ENCODE data around the gene UCK2. TPM values are rescaled to one million over a fixed set of nuclear protein-coding genes. Genes with fewer than 3 reads are reported as not detected.

Gene UCK2
- total and polyA plus RNA-seq, 2 donors (not counting 1 experiment from before 2014, with no cell fraction given) = 8.9 to 11.5 TPM

- Histone ChIP-seq H2AFZ (ENCODE audit: insufficient read depth, low read depth, low read length, poor library complexity, severe bottlenecking) (no peak overlapping the region), H3K9ac (ENCODE audit: low read length) (no peak overlapping the region), H3K79me2 (ENCODE audit: control insufficient read depth, insufficient read depth, low read length) (peaks cover 5% of the 10 kb centered on the region), H3K4me2 (replicated peaks; ENCODE audit: low read depth, low read length, poor library complexity, severe bottlenecking) (no peak overlapping the region), H3K4me3 (ENCODE audit: control extremely low read depth in 1 of 5, extremely low read depth in 1 of 5, insufficient read depth in 1 of 5, low read depth in 2 of 5, low read length in 4 of 5) (no peak overlapping the region), H3K36me3 (replicated peaks in 1 of 2; ENCODE audit: control extremely low read depth in 1 of 2, control insufficient read depth in 1 of 2, extremely low read depth in 1 of 2, insufficient read depth in 2 of 2, low read length in 1 of 2) (peaks cover 0 to 1% of the 10 kb centered on the region in 2 experiments), H4K20me1 (ENCODE audit: control insufficient read depth, insufficient read depth, low read length, poor library complexity, severe bottlenecking) (no peaks in the 10 kb centered on the region), H3K27ac (ENCODE audit: low read length in 2 of 2) (no peak overlapping the region), H3K4me1 (ENCODE audit: control insufficient read depth in 2 of 2, insufficient read depth in 2 of 2, low read length in 2 of 2) (peaks cover 24 to 29% of the 10 kb centered on the region in 2 donors), H3K27me3 (replicated peaks in 1 of 4; ENCODE audit: control extremely low read depth in 1 of 4, control insufficient read depth in 3 of 4, insufficient read depth in 4 of 4, low read length in 3 of 4) (no peaks in the 10 kb centered on the region), H3K9me3 (ENCODE audit: control extremely low read depth in 1 of 3, control insufficient read depth in 2 of 3, insufficient read depth in 1 of 3, low read length in 2 of 3) (peaks cover 3 to 8% (median 5%) of the 10 kb centered on the region in 3 donors)
- TF ChIP-seq CTCF (IDR thresholded peaks at IDR 0.05) (no peak), EZH2 (IDR thresholded peaks at IDR 0.05; ENCODE audit: borderline replicate concordance, insufficient read depth, low read depth, low read length, poor library complexity, severe bottlenecking) (no peak)
- ChIA-PET POLR2A (no interaction called here), CTCF (interaction anchor here (0.9 kb wide), 1 partner anchor 54 kb away, joined by 3 read pairs; no protein-coding TSS in a partner anchor)
- WGBS (ENCODE audit: insufficient coverage) = no CpG with 5 or more reads among the region's 4 CpGs
- ATAC-seq (ENCODE audit: low read depth) (no peak), DNase-seq (no peak)
- H3K27me3 Mint-ChIP-seq = no peaks in the 10 kb centered on the region
- peaks cover 5% of the 10 kb centered on the region for H3K9me3 Mint-ChIP-seq (ENCODE audit: insufficient read depth)
- H3K4me3 Mint-ChIP-seq = no peak overlapping the region
- intact Hi-C loops (cut with micrococcal nuclease) = loop anchor here (5.0 kb wide), 1 partner anchor 47 kb away; the partner anchor contains the start of gene UCK2
- H3K4me1 Mint-ChIP-seq = peaks cover 40% of the 10 kb centered on the region
- no peak overlapping the region for H3K27ac Mint-ChIP-seq
Measured at GRCh38 chr1:165874643-165875042, 47.2 kb downstream of the UCK2 start.

GRCh38 chr1:165875171-165875570 lies 47.8 kb downstream of the UCK2 start:
- H2AFZ ChIP-seq (ENCODE audit: insufficient read depth, low read depth, low read length, poor library complexity, severe bottlenecking) = no peak overlapping the region
- peaks cover 24 to 31% of the 10 kb centered on the region in 2 donors for H3K4me1 ChIP-seq (ENCODE audit: control insufficient read depth in 2 of 2, insufficient read depth in 2 of 2, low read length in 2 of 2)
- no peak overlapping the region for H3K9ac ChIP-seq (ENCODE audit: low read length)
- intact Hi-C loops (cut with micrococcal nuclease) = loop anchor here (5.0 kb wide), 1 partner anchor 48 kb away; the partner anchor contains the start of gene UCK2
- peaks cover 5% of the 10 kb centered on the region for H3K79me2 ChIP-seq (ENCODE audit: control insufficient read depth, insufficient read depth, low read length)
- Mint-ChIP-seq H3K4me1 (peaks cover 44% of the 10 kb centered on the region), H3K4me3 (no peak overlapping the region), H3K27me3 (no peaks in the 10 kb centered on the region), H3K9me3 (ENCODE audit: insufficient read depth) (peaks cover 5% of the 10 kb centered on the region), H3K27ac (no peak overlapping the region)
- H3K9me3 ChIP-seq (ENCODE audit: control extremely low read depth in 1 of 3, control insufficient read depth in 2 of 3, insufficient read depth in 1 of 3, low read length in 2 of 3) = peaks cover 3 to 8% (median 5%) of the 10 kb centered on the region in 3 donors
- TF ChIP-seq CTCF (IDR thresholded peaks at IDR 0.05) (no peak), EZH2 (IDR thresholded peaks at IDR 0.05; ENCODE audit: borderline replicate concordance, insufficient read depth, low read depth, low read length, poor library complexity, severe bottlenecking) (no peak)
- CTCF ChIA-PET = interaction anchor here (0.9 kb wide), 1 partner anchor 53 kb away, joined by 3 read pairs; no protein-coding TSS in a partner anchor
- H4K20me1 ChIP-seq (ENCODE audit: control insufficient read depth, insufficient read depth, low read length, poor library complexity, severe bottlenecking) = no peaks in the 10 kb centered on the region
- no CpG with 5 or more reads among the region's 3 CpGs for WGBS (ENCODE audit: insufficient coverage)
- ATAC-seq (ENCODE audit: low read depth) = no peak
- peak overlapping the region; percentile 7 for H3K4me2 ChIP-seq (replicated peaks; ENCODE audit: low read depth, low read length, poor library complexity, severe bottlenecking)
- H3K4me3 ChIP-seq (ENCODE audit: control extremely low read depth in 1 of 5, extremely low read depth in 1 of 5, insufficient read depth in 1 of 5, low read depth in 2 of 5, low read length in 4 of 5) = no peak overlapping the region
- DNase-seq = no peak
- POLR2A ChIA-PET = no interaction called here
- no peak overlapping the region for H3K27ac ChIP-seq (ENCODE audit: low read length in 2 of 2)
- no peaks in the 10 kb centered on the region for H3K27me3 ChIP-seq (replicated peaks in 1 of 4; ENCODE audit: control extremely low read depth in 1 of 4, control insufficient read depth in 3 of 4, insufficient read depth in 4 of 4, low read length in 3 of 4)
- H3K36me3 ChIP-seq (replicated peaks in 1 of 2; ENCODE audit: control extremely low read depth in 1 of 2, control insufficient read depth in 1 of 2, extremely low read depth in 1 of 2, insufficient read depth in 2 of 2, low read length in 1 of 2) = peaks cover 0 to 1% of the 10 kb centered on the region in 2 experiments

Data from B cell (primary cell).